Measurements from ENCODE around the gene RHOT2.
A peak's percentile ranks its signal among the peaks of the same experiment; 100 is the strongest.

RHOT2 gene

DNA sequence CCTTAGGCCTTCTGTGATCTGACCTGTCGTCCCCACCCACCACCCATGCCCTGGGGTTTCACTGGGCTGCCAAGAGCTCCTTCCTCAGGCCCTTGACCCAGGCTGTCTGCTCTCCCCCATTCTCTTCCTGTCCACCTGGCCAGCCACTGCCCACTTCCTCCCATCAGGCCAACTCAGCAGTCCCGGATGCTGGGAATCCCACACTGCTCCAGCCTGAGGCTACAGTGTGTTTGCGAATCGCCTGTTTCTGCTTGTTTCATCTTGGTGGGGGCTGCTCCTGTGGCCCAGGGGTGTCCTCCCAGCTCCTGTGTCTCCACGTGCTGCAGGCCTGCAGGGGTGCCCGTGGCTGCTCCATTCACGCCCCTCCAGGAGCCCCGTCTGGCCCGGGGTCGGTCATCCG is 46.1 kb downstream of the RHOT2 start:
- TF ChIP-seq, protein P1, sequence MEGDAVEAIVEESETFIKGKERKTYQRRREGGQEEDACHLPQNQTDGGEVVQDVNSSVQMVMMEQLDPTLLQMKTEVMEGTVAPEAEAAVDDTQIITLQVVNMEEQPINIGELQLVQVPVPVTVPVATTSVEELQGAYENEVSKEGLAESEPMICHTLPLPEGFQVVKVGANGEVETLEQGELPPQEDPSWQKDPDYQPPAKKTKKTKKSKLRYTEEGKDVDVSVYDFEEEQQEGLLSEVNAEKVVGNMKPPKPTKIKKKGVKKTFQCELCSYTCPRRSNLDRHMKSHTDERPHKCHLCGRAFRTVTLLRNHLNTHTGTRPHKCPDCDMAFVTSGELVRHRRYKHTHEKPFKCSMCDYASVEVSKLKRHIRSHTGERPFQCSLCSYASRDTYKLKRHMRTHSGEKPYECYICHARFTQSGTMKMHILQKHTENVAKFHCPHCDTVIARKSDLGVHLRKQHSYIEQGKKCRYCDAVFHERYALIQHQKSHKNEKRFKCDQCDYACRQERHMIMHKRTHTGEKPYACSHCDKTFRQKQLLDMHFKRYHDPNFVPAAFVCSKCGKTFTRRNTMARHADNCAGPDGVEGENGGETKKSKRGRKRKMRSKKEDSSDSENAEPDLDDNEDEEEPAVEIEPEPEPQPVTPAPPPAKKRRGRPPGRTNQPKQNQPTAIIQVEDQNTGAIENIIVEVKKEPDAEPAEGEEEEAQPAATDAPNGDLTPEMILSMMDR (IDR thresholded peaks at IDR 0.05; ENCODE audit: insufficient read depth, low read depth, low read length, missing control alignments): no peak
- no peak overlapping the region for H3K4me3 ChIP-seq (ENCODE audit: low read depth, low read length)
- no peak for DNase-seq (ENCODE audit: low read depth)

DNA sequence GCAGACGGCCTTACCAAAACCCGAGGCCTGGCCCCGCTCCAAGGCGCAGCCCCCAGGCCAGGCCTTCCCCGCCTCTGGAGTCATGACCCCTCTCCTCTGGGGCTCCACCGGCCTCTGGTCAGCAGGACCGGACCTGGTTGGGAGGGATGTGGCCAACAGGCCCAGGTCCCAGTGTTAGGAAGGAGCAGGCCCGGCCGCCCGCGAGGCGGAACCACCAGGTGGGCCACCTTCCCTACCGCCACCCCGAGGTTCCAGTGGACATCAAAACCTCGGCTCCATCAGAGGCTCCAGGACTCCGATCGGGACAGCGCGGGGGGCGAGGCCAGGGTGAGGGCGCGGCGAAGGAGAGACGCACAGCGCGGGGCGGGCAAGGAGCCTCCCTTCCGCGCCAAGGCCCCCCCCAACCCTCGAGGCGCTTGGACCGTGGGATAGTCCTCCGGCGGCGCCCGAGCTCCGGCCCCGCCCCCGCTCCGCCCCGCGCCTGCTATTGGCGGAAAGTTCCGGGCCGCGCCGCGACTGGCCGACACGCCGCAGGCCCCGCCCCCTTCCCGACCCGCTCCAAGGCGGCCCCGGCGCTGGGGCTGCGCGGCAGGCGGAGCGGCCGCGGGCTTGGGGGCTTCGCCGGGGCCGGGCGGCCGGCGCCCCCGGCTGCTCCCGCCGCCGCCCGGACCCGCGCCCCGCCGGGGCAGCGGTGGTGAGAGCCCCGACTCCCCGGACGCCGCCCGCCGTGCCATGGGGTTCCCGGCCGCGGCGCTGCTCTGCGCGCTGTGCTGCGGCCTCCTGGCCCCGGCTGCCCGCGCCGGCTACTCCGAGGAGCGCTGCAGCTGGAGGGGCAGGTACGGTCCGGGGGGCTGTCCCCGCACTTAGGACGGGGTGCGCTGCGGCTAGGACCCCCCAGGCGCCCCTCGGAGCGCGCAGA is 46.9 kb downstream of the RHOT2 start, which contains the start of gene METRN:
METRN (plus strand) TSS at position 561 of the 919 bp plus-strand sequence; CDS start at position 733, 172 bp downstream.
- peak; percentile 88 for DNase-seq (ENCODE audit: low read depth)
- TF ChIP-seq, protein P1 (IDR thresholded peaks at IDR 0.05; ENCODE audit: insufficient read depth, low read depth, low read length, missing control alignments): no peak
- H3K4me3 ChIP-seq (ENCODE audit: low read depth, low read length): peak within 1 kb of the TSS; percentile 34

DNA sequence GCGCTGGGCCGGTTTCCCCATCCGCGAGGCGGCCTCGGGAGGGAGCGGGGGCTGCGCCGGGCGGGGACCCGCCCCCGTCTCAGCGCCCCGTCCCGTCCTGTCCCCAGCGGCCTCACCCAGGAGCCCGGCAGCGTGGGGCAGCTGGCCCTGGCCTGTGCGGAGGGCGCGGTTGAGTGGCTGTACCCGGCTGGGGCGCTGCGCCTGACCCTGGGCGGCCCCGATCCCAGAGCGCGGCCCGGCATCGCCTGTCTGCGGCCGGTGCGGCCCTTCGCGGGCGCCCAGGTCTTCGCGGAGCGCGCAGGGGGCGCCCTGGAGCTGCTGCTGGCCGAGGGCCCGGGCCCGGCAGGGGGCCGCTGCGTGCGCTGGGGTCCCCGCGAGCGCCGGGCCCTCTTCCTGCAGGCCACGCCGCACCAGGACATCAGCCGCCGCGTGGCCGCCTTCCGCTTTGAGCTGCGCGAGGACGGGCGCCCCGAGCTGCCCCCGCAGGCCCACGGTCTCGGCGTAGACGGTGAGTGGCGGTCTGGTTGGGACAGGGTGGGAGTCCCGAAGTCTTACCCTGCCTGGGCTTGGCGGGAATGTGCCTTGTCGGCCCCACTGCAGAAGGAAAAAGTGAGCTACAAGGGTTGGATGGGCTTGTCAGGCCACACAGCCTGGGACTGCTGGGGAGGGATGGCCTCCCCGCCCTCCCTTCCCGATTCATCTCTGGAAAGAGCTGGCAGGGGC is 47.7 kb downstream of the RHOT2 start:
- peak overlapping the region; percentile 34 for H3K4me3 ChIP-seq (ENCODE audit: low read depth, low read length)
- no peak for DNase-seq (ENCODE audit: low read depth)
- TF ChIP-seq, protein P1 (IDR thresholded peaks at IDR 0.05; ENCODE audit: insufficient read depth, low read depth, low read length, missing control alignments): peak; percentile 9

DNA sequence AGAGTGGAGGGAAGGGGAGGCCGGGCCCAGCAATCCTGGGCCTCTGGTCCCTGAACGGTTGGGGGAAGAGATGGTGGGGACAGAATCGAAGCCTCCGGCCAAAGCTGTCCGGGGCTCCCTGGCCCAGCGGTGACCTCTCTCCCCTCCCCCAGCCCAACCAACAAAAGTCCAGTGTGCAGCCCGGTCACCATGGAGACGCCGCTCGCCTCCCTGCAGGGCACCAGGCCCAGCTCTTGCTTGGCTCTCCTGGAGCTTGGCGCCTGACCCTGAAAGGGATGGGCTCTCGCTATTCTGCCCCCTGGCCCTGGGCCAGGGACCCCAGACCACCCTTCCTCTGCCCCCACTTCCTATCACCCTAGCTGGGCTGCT is 48.3 kb downstream of the RHOT2 start:
- TF ChIP-seq, protein P1 (IDR thresholded peaks at IDR 0.05; ENCODE audit: insufficient read depth, low read depth, low read length, missing control alignments): no peak
- DNase-seq (ENCODE audit: low read depth): no peak
- H3K4me3 ChIP-seq (ENCODE audit: low read depth, low read length): no peak overlapping the region

DNA sequence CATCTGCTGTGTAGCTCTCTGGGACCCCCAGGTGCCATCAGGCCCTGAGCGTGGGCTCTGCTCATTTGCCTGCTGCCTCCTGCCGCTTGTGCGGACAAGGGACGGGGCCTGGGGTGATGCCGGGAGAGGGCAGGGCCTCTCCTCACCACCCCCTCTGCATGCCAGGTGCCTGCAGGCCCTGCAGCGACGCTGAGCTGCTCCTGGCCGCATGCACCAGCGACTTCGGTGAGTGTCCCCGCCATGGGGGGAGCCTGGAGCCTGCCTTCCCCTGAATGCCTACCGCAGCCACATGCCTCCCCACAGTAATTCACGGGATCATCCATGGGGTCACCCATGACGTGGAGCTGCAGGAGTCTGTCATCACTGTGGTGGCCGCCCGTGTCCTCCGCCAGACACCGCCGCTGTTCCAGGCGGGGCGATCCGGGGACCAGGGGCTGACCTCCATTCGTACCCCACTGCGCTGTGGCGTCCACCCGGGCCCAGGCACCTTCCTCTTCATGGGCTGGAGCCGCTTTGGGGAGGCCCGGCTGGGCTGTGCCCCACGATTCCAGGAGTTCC is 48.9 kb downstream of the RHOT2 start:
- H3K4me3 ChIP-seq (ENCODE audit: low read depth, low read length): no peak overlapping the region
- DNase-seq (ENCODE audit: low read depth): no peak
- TF ChIP-seq, protein P1 (IDR thresholded peaks at IDR 0.05; ENCODE audit: insufficient read depth, low read depth, low read length, missing control alignments): no peak

DNA sequence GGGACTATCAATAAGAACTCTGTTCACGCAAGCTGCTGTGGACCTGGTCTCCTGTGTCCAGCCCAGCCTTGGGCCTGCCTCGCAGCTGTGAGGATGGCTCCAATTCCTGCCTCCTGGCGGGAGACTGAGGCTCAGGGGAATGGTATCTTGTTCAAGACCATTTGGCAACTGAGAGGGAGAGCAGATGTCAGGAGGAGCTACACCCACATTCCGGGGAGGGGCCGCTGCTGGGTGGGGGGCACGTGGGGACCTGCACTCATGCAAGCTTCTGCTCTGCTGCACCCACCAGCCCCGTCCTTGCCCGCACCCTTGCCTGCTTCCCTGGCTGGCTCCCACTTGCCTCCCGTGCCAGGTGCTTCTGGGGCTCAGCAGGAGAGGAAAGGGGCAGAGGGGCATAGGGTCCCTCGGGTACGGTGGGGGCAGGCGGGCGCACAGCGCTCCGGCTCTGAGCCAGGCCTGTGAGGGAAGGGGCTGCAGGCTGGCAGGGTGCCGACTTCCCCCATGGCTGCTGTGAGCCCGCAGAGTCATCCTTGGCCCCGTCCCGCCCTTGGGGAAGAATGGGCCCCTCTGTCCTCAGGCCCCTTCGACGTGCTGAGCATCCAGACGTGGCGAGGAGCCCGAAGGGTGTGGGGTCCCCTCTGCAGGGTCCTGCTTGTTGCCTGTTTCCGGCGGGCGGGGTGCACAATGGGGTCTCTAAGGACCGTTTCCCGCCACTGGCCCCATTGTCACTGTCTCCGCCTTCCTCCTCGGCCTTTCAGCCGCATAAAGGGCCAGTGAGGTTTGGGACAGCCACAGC is 49.7 kb downstream of the RHOT2 start:
- no peak overlapping the region for H3K4me3 ChIP-seq (ENCODE audit: low read depth, low read length)
- DNase-seq (ENCODE audit: low read depth): no peak
- TF ChIP-seq, protein P1 (IDR thresholded peaks at IDR 0.05; ENCODE audit: insufficient read depth, low read depth, low read length, missing control alignments): no peak
